Dedifferentiated amniotic fluid mesenchymal stem cell (primary cell): Measurements from ENCODE around the gene SLC7A9.
"Not testable (repeated sequence)": the region's sequence is repeated elsewhere in the genome, so short reads cannot be mapped to it uniquely, and the experiment has no call there.

ENCODE experiments used
- DNase-seq: peaks from one replicate; pipeline ENCODE4 v3.0.0-alpha.2; 2016; ENCODE audit errors: extremely low spot score

The SLC7A9 gene

DNA sequence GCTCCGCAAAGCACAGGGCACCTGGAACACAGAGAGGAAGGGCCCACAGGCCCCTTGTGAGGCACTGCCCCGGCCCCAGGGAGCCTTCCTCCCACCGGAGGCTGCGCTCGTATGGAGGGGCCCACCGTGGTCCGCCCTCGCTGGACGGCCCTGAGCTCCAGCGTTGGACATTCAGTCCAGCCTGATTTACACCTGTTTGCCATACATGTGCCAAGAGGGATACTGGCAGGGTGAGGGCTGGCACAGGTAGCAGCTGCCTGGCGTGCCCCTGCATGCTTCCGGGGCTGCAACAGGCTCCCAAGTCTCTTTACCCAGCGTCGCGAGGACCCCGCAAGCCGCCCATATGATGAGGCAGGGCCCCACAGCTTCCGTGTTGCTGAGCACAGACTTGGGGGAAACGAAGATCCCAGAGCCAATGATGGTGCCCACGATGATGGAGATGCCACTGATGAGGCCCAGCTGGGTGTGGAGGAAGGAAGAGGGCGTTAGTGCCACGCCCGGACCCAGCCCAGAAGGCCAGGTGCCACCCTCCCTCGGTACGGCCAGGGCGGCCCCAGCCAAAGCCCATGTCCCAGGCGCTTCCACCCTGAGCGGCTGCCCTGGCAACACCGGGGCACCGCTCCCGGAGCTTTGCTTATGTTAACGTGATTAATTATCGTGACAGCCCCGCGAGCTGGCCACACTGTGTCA, 5.1 kb downstream of the SLC7A9 start:
- no peak for DNase-seq

DNA sequence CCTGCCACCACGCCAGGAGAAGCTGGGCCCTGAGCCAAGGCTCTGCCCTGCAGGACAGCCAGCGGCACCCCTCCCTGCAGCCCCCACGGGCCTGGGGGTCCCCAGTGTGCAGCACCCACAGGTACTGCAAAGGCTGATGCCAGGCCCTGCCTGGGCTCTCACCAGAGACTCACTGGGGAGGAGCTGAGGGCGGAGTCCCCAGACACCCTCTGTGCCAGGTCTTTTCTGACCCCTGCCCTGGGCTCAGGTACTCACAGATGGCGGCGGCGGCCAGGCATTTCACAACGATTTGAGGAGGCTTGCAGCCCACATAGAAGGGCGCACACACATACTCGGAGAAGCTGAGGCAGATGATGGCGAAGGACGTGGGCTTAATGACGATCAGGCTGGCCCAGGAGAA, 5.7 kb downstream of the SLC7A9 start:
- no peak for DNase-seq

DNA sequence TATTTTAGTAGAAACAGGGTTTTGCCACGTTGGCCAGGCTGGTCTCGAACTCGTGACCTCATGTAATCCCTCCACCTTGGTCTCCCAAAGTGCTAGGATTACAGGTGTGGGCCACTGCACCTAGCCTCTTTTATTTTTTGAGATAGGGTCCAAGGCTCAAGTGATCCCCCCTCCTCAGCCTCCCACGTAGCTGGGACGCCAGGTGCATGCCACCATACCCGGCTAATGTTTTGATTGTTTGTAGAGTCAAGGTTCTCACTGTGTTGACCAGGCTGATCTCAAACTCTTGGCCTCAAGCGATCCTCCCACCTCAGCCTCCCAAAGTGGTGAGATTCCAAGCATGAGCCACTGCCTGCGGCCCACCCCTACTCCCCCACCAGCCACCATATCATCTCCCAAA, 6.3 kb downstream of the SLC7A9 start:
- DNase-seq, result no peak

DNA sequence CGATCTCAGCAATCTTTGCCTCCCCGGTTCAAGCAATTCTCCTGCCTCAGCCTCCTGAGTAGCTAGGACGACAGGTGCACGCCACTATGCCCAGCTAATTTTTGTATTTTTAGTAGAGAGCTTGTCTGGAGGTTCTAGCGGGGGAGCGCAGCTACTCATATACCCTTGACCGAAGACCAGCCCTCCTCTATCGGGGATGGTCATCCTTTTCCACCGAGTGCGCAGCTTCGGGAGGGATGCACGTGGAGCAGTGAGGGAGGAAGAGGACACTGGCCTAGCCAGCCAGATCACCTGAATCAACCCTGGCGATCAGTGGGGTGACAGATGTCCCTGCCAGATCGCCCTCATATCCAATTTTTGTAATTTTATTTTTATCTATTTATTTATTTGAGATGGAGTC, 6.8 kb downstream of the SLC7A9 start:
- DNase-seq, result no peak

DNA sequence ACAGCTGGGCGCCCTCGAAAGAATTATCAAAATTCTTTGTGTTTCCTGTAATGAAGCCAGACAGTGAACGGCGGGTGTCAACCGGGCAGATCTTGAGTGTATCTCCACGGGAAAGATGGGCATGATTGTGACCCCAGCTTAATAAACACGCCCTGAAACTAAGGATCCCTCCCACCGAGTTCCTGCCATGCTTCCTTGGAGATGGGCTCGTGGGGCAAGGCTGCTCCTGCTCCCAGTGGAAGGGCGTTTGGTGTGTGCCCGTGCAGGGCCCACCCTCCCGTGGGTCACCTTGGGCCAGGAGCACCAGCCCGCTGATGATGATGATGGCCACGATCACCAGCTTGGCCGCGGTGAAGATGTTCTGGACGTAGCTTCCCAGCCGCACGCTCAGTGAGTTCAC, 7.4 kb downstream of the SLC7A9 start:
- DNase-seq, result no peak

DNA sequence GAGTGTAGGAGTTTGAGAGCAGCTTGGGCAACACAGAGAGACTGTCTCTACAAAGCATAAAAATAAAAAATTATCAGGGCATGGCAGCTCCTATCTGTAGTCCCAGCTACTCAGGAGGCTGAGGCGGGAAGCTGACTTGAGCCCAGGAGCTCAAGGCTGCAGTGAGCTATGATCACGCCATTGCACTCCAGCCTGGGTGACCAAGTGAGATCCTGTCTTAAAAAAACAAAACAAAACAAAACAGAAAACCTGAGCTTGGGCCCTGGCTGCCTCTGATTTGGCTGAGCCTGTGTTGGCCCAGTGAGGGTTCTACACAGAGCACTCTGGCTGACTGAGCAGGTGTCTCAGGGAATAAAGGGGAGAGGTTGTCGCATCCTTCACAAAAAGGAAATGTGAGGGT, 8.0 kb downstream of the SLC7A9 start:
- no peak for DNase-seq

DNA sequence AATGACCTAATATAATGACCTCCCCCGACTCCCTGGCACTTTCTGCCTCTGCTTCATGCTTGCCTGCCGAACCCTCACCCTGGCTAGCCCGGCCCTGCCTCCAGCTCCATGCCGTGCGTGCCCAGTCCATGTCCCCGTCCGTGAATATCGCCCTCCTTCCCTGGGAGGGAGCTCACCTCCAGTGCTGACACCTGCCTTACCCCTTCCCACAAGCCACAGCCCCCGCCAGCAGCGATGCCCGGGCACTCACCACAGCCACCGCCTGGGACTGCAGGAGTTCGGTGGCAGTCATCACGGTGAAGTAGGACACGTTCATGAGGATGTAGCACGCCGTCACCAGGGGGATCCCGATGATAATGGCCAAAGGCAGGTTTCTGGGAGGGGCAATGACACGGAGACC, 10.0 kb downstream of the SLC7A9 start:
- DNase-seq, result no peak

DNA sequence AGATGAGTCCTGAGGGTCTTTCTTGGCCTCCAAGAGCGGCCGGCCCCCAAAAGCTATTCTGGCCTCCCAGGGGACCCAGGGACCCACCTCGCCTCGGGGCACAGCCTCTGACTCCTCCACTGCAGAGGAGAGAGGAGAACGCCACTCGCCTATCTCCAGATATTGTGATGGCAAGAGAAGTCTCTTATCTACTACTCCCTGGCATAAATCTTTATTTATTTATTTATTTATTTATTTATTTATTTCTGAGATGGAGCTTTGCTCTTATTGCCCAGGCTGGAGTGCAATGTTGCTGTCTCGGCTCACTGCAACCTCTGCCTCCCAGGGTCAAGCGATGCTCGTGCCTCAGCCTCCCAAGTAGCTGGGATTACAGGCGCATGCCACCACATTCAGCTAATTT, 11.0 kb downstream of the SLC7A9 start:
- DNase-seq, result no peak

DNA sequence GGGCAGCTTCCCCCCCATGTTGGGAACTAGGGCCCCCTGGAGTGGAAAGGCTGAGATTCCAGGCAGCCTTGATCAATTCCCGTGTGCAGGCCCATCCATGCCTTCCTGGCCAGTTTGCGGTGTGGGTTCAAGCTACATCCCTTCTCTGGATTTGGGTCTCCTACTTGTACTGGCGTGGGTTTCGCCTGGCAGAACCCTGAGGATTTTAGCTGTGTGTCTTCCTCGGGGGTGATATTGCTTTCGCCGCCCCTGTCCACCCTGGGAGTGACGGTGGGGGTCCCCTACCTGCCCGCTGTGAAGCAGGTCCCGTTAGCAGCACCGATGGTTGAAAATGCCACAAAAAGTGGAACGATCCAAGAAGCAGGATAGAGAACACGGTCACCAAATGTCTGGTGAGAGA, 11.4 kb downstream of the SLC7A9 start:
- DNase-seq, result no peak

DNA sequence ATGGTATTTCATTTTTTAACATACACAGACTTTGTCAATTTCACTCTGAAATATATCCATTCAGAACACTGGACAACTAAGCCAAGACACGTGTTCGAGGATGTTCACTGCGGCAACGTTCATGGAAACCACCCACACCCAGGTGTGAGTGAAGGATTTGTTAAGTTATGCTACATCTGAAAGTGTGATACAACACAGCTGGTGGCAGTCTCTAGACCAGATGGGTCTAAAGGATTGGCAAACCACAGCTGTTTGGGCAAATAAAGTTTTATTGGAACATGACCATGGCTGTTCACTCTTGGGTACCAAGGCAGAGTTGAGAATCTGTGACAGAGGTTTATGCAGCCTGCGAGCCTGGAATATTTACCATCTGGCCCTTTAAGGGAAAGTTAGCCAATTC, 12.0 kb downstream of the SLC7A9 start:
- no peak for DNase-seq

DNA sequence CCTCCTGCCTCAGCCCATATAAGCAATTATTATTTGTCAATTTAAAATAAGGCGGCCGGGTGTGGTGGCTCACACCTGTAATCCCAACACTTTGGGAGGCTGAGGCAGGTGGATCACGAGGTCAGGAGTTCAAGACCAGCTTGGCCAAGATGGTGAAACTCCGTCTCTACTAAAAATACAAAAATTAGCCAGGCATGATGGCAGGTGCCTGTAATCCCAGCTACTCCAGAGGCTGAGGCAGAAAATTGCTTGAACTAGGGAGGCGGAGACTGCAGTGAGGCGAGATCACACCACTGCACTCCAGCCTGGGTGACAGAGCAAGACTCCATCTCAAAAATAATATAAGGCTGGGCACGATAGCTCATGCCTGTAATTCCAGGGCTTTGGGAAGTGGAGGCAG, 12.7 kb downstream of the SLC7A9 start:
- not testable (repeated sequence) for DNase-seq

DNA sequence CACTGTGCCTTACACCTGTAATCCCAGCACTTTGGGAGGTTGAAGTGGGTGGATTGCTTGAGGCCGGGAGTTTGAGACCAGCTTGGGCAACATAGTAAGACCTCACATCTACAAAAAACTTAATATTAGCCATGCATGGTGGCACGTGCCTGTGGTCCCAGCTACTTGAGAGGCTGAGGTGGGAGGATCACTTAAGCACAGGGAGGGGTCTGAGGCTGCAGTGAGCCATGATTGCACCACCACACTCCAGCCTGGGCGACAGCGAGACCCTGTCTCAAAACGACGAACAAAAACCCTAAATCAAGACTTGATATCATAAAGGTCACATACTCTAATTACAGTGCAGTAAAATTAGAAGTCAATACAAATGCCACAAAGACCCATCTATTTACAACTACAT, 17.4 kb downstream of the SLC7A9 start:
- DNase-seq, result no peak

DNA sequence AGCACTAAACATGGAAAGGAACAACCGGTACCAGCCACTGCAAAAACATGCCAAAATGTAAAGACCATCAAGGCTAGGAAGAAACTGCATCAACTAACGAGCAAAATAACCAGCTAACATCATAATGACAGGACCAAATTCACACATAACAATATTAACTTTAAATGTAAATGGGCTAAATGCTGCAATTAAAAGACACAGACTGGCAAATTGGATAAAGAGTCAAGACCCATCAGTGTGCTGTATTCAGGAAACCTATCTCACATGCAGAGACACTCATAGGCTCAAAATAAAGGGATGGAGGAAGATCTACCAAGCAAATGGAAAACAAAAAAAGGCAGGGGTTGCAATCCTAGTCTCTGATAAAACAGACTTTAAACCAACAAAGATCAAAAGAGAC, 21.5 kb downstream of the SLC7A9 start:
- DNase-seq, result not testable (repeated sequence)

DNA sequence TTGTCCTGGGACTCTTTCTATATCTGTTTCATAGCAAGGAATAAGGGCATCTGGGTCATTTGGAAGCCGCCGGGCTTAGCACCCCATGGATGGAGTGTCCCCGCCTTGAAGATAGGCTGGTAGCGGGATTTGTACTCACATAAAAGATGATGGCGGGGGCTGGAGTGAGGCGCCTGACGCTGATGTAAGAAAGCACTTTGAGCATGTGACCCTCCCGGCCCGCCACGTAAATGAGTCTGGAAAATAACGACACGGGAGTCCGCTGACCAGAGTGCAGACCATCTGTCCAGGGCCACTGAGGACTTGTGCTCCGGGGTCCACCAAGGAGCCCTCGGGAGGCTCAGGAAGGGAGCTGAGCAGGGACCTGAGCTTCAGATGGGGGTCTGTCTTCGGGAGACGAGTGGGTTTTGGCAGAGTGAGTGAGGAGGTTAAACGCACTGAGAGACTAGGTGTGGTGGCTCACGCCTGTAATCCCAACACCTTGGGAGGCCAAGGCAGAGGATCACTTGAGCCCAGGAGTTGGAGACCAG, 25.8 kb downstream of the SLC7A9 start:
- no peak for DNase-seq

DNA sequence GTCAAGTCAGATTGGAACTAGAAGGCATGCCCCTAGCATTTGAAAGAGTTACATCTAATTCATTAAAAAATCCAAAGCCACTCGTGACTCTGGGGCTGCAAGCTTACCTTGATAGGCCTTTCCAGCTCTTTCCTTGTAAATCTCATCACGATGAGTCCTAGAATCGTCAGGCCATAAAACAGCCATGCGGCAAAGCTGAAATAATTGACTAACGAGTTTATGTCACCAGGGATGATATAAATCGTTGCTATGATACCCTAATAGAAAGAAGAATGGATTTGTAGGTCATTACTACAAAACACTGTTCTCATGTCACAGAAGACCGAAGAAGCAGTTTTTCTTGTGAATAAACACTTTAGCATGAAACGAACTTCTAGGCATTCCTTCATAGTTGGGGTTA, 27.5 kb downstream of the SLC7A9 start:
- DNase-seq, result no peak

DNA sequence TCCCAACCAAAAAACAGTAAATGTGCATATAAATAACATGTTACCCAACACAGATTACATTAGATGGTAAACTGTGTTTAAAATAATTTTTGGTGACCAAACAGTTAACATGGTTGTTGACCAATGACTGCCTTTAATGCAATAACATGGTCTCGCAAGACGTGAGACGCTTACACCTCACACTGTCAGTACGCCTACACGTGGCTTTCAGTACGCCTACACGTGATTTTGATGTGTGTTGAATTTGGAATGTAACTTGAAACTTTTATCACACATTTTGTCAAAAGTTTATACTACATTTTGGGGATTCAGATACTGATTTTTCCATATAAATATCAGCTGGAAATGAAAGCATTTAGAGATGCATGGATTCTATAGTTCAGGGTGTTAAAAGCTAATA, 32.0 kb downstream of the SLC7A9 start:
- no peak for DNase-seq

DNA sequence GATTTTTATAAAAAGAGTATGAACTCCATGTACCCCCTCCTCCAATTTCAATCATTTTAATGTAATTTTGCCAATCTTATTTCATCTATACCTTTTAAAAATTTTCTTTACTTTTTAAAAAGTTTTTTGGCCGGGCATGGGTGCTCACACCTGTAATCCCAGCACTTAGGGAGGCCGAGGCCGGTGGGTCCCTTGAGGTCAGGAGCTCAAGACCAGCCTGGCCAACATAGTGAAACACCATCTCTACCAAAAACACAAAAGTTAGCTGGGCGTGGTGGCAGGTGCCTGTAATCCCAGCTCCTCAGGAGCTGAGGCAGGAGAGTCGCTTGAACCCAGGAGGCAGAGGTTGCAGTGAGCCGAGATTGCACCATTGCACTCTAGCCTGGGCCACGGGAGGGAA, 36.2 kb downstream of the SLC7A9 start:
- not testable (repeated sequence) for DNase-seq

DNA sequence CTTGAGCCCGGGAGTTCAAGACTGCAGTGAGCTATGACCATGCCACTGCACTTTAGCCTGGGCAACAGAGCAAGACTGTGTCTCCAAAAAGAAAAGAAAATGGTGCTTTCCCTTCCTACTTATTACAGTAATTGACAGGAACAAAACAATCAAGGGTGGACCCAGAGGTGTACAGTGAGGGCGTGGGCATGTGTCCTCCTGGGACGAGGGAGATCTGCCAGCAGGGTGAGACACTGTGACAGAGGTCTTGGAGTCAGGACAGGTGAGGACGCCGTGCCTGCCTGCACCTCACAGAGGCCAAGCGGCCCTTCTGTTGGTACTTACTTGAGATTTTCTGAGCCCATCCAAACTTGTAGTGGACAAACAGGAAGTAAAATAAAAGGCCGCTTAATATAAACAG, 36.7 kb downstream of the SLC7A9 start:
- DNase-seq, result not testable (repeated sequence)

DNA sequence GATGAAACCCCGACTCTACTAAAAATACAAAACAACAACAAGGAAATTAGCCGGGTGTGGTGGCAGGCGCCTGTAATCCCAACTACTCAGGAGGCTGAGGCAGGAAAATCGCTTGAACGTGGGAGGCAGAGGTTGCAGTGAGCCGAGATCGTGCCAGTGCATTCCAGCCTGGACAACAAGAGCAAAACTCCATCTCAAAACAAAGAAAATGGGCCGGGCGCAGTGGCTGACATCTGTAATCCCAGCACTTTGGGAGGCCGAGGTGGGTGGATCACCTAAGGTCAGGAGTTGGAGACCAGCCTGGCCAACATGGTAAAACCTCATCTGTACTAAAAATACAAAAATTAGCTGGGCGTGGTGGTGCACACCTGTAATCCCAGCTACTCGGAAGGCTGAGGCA, 37.5 kb downstream of the SLC7A9 start:
- not testable (repeated sequence) for DNase-seq

DNA sequence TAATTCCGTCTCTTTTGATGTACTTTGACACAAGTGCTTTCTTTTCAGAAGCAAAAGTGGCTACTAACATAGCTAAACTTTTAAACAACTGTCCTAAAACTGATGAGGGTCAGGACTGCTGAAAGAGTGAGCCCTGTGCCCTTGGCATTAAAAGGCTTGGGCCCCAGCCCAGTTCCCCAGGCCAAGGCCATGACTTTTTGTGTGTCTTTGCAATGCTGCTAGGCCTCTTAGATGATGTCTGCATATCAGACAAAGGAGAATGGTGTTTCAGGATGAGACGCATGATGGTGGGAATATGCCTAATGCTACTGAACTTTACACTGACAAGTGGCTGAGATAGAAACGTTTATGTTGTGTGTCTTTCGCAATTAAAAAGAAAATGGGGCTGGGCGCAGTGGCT, 38.0 kb downstream of the SLC7A9 start:
- DNase-seq, result no peak

DNA sequence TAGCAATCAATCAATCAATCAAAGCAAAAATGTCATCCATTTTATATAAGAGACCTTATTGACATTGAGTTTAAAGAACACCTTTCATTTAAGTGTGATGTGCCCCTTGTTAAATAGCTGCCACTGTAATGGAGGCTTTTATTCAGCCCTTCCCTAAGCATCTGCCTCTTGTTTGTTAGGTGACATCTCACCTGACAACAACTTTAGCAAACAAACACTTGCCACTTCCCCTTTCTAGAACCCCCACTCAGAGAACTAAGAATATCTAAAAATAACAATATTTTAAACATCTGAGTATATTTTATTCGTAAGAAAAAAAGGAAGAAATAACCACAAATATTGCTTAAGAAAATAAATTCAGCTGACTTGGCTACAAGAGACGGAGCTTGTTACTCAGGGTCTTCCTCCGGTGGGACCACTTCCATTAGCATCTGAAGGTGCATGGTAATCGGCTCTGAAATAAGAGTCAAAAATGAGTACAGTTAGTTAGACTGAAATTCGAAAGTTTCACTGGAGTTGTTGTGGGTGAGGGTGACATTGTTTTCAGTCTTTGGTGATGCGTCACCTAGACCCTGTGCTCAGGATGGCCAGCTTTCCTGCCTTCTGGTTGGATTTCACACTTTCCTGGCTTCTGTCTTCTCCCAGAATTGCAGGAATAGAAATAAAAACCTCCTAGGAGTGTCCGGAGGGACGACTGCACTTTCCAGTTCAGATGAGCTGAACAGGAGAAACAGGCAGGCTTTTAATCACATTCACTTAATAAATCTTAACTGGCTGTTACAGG, 39.1 kb downstream of the SLC7A9 start:
- no peak for DNase-seq

DNA sequence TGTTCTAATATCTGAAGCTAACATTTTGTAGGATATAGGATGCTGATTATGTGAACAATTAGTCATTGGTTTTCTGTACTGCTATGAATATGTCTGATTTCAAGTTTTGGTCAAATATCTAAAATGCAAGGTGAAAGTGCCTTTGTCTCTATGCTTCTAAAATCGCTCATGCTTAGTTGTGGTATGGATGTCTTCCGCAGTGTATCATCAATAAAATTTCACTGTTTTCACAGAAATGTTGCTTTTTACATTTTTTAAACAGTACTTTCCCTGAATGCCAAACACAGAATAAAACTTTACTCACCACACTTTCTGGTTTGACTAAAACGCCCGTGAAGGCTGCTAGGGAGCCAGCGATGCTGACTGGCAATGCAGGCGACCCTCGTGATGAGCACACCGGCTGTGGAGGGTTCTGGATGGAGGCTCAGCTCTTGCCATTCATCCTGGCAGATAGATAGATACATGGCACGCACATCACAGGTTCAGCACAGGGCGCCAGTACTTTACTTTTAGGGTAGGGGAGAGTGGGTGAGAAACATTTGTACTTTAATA, 40.1 kb downstream of the SLC7A9 start:
- no peak for DNase-seq
